ENCODE data around the gene ADCY1.

DNA sequence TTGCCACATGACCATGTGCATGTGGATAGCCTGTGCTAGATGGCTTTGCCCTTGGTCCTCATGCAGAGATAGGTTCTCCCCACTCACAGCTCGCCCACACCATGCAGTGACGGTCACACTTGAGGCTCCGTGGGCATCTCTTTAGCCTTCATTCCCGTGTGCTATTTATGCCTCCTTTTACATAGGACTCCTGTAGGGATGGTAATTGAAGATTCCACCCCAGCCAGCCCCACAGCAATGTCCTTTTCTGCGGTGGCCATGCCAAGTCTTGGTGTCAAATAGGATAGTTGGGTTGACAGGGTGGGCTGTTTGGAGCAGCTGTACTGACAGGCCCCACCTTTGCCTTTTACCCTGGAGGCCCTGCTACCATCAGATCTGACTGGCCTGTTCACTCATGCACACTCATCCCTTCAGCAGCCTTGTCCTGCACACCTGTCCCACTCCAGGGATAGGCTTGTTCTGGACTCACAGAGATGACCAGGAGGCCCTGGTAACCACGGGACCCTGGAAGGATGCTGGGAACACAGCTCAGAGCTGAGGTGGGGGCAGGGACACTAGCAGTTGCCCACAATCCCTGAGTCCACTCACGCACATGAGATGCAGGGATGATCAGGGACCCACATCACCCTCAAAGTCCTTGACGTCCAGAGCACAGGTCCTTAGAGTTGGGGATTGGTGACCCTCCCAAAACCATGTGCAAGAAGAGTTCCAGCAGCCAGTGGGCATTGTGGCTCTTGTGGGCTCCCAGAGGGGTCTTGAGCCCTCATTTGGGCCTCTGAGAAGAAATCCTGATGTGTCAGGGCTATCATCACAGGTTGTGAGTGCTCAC lies 71.2 kb downstream of the ADCY1 start:
- TF ChIP-seq, protein P1, sequence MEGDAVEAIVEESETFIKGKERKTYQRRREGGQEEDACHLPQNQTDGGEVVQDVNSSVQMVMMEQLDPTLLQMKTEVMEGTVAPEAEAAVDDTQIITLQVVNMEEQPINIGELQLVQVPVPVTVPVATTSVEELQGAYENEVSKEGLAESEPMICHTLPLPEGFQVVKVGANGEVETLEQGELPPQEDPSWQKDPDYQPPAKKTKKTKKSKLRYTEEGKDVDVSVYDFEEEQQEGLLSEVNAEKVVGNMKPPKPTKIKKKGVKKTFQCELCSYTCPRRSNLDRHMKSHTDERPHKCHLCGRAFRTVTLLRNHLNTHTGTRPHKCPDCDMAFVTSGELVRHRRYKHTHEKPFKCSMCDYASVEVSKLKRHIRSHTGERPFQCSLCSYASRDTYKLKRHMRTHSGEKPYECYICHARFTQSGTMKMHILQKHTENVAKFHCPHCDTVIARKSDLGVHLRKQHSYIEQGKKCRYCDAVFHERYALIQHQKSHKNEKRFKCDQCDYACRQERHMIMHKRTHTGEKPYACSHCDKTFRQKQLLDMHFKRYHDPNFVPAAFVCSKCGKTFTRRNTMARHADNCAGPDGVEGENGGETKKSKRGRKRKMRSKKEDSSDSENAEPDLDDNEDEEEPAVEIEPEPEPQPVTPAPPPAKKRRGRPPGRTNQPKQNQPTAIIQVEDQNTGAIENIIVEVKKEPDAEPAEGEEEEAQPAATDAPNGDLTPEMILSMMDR (IDR thresholded peaks at IDR 0.05; ENCODE audit: low read depth, low read length), result no peak
- no peak for TF ChIP-seq EZH2phosphoT487 (IDR thresholded peaks at IDR 0.05; ENCODE audit: low read depth)

Measured in OCI-LY3 (cell line).